GM18511 (cell line): Measurements from ENCODE around the gene CRK.
"Not testable (repeated sequence)": the region's sequence is repeated elsewhere in the genome, so short reads cannot be mapped to it uniquely, and the experiment has no call there.

ENCODE experiments used
- ATAC-seq: cut with Tn5 transposase; IDR thresholded peaks from one replicate; pipeline ENCODE4 v1.9.1; 2021; ENCODE audit warnings: mild to moderate bottlenecking, moderate library complexity; ENCODE audit not compliant: unreplicated experiment

The CRK gene

DNA sequence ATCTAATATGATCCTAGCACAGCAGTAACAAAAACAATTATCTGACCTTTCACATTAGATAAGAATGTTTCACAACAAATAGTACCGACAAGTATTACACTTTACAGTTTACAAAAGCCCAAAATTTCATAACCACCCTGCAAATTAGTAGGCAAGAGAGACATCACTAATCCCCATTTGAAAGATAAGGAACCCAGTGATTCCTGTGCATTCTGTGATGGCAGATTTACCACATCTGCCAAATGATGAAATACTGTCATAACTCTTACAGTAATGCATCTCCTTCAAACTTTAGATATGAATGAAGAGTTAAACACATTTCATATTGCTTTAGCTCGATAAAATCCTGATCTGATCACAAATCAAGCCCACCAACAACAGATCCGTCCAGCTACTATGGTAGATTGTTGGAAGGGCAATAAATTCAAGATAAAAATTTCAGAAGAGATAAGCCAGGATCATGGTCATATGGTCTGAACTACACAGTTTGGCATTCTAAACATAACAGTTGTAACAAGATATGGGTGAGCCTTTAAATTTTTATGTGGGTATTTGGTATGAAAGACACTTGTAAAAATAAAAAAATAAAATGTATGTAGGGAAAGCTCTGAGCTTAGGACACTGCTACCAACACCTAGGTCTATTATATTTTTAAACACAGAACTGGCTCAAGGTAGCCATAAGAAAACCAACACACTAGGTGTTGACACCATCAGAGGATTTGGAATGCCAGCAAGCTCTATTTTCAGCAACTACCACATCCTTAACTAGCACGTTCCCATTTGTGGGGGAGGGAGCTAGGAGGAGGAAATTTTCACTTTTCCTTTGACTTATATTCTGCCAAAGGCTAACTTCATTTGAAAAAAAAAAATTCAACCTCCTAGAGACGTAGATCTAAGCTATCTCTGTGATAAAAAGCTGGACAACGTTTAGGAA lies 65.3 kb downstream of the CRK start:
- no peak for ATAC-seq

DNA sequence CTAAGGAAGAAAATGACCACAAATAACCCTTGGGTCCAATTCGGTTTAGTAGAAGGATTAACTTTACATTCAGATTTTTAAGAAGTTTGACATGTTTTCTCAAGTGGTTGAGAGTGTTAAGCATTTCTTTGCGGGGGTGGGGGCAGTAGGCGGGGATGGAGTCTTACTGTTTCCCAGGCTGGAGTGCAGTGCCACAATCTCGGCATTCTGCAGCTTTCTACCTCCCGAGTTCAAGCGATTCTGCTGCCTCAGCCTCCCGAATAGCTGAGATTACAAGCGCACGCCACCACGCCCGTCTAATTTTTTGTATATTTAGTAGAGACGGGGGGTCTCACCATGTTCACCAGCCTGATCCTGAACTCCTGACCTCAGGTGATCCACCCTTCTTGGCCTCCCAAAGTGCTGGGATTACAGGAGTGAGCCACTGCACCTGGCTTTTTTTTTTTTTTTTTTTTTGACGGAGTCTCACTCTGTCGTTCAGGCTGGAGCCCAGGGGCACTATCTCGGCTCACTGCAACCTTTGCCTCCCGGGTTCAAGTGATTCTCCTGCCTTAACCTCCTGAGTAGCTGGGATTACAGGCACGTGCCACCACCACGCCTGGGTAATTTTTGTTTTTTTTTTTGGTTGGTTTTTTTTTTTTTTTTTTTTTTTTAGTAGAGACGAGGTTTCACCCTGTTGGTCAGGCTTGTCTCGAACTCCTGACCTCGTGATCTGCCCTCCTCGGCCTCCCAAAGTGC lies 68.4 kb downstream of the CRK start:
- not testable (repeated sequence) for ATAC-seq

DNA sequence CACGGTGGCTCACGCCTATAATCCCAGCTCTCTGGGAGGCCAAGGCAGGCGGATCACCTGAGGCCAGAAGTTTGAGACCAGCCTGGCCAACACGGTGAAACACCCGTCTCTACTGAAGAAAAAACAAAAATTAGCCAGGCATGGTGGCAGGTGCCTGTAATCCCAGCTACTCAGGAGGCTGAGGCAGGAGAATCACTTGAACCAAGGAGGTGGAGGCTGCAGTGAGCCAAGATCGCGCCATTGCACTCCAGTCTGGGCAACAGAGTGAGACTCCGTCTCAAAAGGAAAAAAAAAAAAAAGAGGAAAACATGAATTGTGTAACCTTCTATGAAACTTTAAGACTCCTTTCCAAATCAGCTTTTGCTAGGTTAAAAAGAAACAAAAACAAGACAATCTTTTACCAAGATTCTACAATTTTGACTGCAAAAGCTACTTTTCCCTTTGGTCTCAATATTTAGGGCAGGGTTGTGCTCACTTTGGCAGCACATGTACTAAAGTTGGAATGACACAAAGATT lies 69.3 kb downstream of the CRK start:
- not testable (repeated sequence) for ATAC-seq

DNA sequence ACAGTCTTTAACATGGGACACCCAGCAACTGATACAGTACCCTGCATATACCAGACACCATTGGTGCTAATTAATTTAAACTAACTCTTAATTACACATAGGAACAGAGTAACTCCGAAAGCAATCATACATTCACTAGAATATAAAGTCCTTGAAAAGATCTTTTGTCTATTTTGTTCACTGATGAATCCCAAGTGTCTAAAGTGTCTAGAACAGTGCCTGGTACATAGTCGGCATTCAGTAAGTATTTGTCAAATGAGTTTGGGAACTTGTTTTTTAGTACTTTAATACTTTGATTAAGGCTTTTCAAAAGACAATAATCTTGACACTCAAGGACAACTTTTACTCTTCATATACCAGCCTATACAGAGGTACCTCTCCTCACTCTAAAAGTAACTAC lies 69.8 kb downstream of the CRK start:
- no peak for ATAC-seq

DNA sequence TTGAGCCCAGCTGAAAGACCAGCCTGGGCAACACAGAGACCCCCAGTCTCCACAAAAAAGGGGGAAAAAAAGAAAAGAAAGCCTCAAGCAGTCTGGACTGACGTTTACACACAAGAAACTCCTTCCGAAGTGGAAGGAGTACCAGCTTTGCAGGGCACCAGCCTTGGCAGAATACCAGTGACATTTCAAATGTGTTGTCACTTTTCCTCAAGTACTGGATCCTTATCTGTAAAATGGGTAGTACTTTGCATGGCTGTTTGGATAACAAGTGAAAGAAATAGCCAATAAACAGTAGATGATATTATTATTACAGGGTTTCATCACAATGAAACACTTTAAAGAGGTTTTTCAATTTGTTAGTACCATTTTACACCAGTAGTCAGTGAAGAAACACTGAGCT lies 70.2 kb downstream of the CRK start:
- ATAC-seq = no peak

DNA sequence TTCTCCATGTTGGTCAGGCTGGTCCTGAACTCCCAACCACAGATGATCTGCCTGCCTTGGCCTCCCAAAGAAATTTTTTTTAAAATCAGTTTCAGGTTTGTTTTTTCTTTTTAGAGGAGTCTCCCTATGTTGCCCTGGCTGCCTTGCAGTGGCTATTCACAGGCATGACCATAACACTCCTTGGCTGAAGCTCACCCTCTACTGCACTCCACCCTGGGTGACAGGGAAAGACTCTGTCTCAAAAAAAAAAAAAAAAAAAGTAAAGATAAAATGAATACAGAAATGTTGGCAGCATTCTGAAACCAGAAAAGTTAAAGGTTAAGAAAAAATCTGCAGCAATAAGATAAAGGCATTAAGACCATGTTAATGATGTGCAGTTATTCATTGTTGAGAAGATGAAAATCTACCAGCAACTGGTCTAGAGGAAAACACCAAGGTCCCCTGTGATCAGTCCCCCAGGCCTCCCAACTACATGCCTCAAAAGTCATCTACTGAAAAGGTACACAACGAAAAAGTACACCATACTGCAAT lies 71.1 kb downstream of the CRK start:
- ATAC-seq = no peak

DNA sequence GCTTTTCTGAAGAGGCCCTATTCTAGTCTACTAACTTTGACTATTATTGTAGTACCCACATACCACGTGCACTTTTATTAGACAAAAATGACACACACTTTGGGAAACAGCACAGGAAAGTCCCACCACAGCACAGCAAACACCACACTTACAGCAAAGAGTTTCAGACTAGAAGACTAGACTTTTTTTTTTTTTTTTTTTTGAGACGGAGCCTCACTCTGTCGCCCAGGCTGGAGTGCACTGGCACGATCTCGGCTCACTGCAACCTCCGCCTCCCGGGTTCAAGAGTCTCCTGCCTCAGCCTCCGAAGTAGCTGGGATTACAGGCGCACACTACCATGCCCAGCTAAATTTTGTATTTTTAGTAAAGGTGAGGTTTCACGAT lies 76.1 kb downstream of the CRK start:
- ATAC-seq = no peak

DNA sequence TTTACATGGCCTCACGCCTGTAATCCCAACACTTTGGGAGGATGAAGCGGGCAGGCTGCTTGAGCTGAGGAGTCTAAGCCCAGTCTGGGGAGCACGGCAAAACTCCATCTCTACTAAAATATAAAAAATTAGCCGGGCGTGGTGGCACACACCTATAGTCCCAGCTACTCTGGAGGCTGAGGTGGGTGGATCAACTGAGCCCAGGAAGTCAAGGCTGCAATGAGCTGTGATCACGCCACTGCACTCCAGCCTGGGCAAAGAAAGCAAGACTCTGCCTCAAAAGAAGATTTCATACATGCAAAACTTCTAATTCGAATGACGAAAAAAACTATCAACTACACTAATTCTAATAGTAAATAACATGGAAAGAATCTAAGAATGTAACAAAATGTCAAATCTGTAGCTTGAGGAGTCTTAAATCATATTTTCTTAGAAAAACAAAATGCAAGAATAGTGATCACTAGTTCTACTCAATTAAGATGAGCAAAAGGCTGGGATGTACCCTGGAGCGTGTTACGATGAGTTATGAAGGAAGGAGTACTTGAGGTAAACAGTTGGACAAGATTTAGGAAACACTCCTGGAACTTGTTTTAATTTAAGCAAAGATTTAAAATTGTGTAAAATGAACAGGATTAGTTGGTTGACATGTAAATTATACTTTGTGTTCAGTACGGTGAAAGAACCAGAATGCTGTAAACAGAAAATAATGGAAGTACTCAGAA lies 76.7 kb downstream of the CRK start:
- ATAC-seq = no peak

DNA sequence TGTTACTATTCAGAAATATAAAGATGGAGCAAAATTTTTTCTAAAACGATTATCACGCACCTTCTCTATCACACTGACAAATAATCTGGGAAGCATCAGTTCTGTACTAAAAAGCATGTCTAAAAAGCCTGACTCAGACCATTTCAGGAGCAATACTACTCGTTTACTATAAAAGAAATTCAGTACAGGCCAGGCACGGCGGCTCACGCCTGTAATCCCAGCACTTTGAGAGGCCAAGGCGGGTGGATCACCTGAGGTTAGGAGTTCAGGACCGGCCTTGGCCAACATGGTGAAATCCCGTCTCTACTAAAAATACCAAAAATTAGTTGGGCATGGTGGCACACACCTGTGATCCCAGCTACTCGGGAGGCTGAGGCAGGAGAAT lies 77.6 kb downstream of the CRK start:
- ATAC-seq = not testable (repeated sequence)

DNA sequence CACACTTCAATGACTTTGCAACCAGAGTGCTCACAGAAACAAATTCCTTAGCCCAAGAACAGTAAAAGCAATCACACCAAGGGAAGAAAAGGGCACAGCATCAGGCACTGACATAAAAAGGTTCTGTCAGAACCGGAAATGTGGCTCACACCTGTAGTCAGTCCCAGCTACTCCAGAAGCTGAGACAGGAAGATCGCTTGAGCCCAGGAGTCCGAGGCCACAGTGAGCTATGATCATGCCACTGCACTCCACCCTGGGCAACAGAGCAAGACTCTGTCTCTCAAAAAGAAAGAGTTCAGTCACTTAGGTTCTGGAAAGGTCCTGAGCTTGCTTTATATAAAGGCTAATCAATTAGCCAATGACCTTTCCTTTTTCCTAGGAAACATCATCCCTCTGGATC lies 78.7 kb downstream of the CRK start:
- no peak for ATAC-seq

DNA sequence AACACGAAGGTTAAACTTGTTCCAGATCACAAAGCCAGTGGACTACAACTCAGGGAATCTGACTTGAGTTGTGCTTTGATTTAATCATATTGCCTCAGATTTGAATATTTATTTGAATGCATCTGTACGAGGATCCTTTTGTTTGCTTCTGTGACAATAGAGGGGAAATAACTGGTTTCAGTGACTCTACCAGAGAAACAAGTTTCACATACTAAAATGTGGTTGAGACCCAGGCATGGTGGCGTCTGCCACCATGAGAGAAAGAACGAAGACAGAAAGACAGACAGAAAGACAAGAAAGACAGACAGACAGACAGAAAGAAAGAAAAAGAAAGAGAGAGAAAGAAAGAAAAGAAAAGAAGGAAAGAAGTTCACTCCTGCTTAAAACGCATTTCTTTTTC lies 80.0 kb downstream of the CRK start:
- ATAC-seq = no peak

DNA sequence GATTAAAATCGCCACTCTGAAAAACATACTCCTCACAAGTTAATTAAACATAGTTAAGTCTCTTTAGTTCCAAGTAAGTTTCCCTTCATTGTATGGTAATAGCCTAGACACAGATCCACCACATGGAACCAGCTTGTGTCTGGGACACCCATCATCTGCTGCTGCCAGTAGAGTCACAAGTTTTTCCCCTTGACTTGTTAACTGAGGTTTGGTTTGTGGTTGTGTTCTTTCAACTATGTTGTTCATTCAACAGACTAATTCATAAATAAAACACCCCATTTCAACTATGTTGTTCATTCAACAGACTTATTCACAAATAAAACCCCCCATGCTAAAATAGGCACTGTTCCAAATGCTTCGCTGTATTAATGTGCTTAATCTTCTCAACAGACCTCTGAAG lies 80.4 kb downstream of the CRK start:
- no peak for ATAC-seq

DNA sequence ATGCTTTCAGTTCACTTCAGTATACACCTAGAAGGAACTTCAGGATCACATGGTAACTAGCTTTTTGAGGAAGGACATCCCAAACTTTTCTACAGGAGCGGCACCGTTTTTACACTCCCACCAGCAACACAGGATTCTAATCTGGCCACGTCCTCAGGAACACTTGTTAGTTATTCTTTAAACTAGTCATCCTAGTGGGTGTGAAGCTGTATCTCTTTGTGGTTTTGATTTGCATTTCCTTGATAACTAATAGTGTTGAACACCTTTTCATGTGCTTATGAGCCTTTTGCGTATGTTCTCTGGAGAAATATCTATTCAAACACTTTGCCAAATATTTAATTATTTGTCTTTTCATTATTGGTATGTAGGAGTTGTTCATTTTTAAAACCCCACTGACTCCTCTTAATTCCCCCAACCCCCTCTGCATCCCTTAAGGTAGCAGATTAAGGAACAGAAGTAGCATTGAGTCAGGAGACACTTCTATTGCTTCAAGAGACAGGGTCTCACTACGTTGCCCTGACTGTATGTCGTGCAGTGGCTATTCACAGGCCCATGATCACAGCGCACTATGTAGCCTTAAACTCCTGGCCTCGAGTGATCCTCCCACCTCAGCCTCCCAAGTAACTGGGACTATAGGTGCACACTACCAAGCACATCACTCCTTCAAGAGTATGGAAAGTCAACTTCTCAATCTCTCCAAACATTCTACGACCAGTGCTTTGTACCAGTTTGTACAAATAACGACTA lies 81.4 kb downstream of the CRK start:
- no peak for ATAC-seq

DNA sequence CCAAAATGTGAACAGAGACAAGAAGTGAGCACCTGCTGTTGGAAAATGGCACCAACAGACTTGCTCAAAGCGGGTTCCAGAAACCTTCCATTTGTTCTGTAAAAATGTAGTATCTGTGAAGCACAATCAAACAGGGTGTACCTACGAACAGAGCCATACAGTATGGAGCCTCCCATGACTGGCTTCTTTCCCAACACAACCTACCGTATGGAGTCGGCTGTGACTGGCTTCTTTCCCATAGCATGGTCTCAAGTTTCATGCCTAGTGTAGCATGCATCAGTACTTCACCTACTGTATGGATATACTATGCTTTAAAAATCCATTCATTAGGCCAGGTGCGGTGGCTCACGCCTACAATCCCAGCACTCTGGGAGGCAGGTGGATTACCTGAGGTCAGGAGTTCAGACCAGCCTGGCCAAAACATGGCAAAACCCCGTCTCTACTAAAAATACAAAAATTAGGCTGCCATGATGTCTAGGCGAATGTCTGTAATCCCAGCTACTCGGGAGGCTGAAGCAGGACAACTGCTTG lies 82.3 kb downstream of the CRK start:
- ATAC-seq = no peak

DNA sequence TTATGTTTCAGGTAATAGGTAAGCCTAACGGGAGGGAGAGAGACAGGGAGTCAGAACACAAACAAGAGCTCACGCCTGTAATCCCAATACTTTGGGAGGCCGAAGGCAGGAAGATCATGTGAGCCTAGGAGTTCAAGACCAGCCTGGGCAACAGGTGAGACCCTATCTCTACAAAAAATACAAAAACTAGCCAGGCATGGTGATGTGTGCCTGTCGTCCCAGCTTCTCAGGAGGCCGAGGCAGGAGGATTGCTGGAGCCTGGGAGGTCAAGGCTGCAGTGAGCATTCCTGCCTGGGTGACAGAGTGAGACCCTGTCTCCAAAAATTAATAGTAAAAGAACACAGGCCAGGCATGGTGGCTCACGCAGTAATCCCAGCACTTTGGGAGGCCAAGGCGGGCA lies 83.4 kb downstream of the CRK start:
- ATAC-seq = no peak

DNA sequence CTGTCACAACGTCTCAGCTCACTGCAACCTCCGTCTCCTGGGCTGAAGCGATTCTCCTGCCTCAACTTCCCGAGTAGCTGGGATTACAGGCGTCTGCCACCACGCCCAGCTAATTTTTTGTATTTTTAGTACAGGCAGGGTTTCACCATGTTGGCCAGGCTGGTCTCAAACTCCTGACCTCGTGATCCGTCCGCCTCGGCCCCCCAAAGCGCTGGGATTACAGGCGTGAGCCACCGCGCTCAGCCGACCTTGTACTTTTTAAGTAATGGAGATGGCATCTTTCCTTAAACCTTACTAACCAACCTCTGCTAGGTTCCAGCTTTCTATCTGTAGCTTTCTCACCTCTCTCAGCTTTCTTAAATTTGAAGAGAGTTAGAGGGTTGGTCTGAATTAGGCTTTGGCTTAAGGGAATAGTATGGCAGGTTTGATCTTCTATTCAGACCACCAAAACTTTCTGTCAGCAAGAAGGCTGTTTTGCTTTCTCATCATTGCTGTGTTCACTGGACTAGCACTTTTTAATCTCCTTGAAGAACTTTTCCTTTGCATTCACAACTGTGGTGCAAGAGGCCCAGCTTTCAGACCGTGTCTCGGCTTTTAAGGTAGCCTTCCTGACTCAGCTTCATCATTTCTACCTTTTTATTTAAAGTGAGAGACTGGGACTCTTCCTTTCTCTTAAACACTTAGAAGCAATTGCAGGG lies 84.0 kb downstream of the CRK start:
- ATAC-seq = no peak
